A673 (cell line): ENCODE measurements around the gene DOK4. TPM values are rescaled to one million over a fixed set of nuclear protein-coding genes. Genes with fewer than 3 reads are reported as not detected.

Experiments
- BruUV-seq: library from RNA; stranded (reverse); fragments of 400-500 nt; replicated peaks from 2 replicates; lab custom pipeline; 2021; lab: Mats Ljungman, UMichigan
- CTCF ChIA-PET: fragments of 300-600 bp; sonication (Branson Sonifier 250); formaldehyde crosslinking; loops from one replicate; lab custom pipeline; 2022; ENCODE audit warnings: antibody characterized with exemption; lab: Charles Lee
- POLR2A ChIA-PET: fragments of 300-600 bp; sonication (Branson Sonifier 250); formaldehyde crosslinking; loops from one replicate; lab custom pipeline; 2022; ENCODE audit warnings: antibody characterized with exemption; ENCODE audit not compliant: low non-redundant PET; lab: Charles Lee
- DNase-seq: peaks from one replicate; pipeline ENCODE4 v3.0.0-alpha.2; 2015; ENCODE audit warnings: low spot score
- H3K27ac ChIP-seq: fragments of 200-600 bp; sonication (generic); 2 replicates; pipeline ENCODE4 v1.5.1; 2016; ENCODE audit warnings: mixed run types, low read depth, mild to moderate bottlenecking, mixed read lengths, antibody characterized with exemption, low read length; ENCODE audit not compliant: poor library complexity, severe bottlenecking
- H3K27me3 ChIP-seq: fragments of 200-600 bp; sonication (generic); replicated peaks from 2 replicates; pipeline ENCODE4 v1.6.1; 2017; ENCODE audit warnings: mixed run types, low read depth, mild to moderate bottlenecking, mixed read lengths, antibody characterized with exemption, low read length; ENCODE audit not compliant: insufficient read depth, poor library complexity
- H3K36me3 ChIP-seq: fragments of 200-600 bp; sonication (generic); 2 replicates; pipeline ENCODE4 v1.6.1; 2016; ENCODE audit warnings: mixed run types, mild to moderate bottlenecking, mixed read lengths, antibody characterized with exemption, low read length; ENCODE audit not compliant: insufficient read depth, poor library complexity, severe bottlenecking
- H3K4me1 ChIP-seq: fragments of 200-600 bp; sonication (generic); 2 replicates; pipeline ENCODE4 v1.6.1; 2017; ENCODE audit warnings: mixed run types, mild to moderate bottlenecking, mixed read lengths, antibody characterized with exemption, low read length; ENCODE audit not compliant: insufficient read depth, poor library complexity, severe bottlenecking
- H3K4me3 ChIP-seq: fragments of 200-600 bp; sonication (generic); 2 replicates; pipeline ENCODE4 v1.5.1; 2016; ENCODE audit warnings: low read depth, mixed run types, mild to moderate bottlenecking, mixed read lengths, low read length; ENCODE audit not compliant: poor library complexity, severe bottlenecking
- H3K9me3 ChIP-seq: fragments of 200-600 bp; sonication (generic); 2 replicates; pipeline ENCODE4 v1.6.1; 2016; ENCODE audit warnings: mixed run types, low read depth, mild to moderate bottlenecking, mixed read lengths, antibody characterized with exemption, low read length; ENCODE audit not compliant: poor library complexity, severe bottlenecking
- EZH2 ChIP-seq: fragments of 200-600 bp; sonication (generic); IDR thresholded peaks from 2 replicates; pipeline ENCODE4 v1.6.1; 2017; ENCODE audit warnings: borderline replicate concordance, low read depth, mild to moderate bottlenecking, mixed read lengths, antibody characterized with exemption, low read length; ENCODE audit not compliant: poor library complexity, severe bottlenecking
- intact Hi-C: fragments of 100-400 bp; cut with micrococcal nuclease; formaldehyde crosslinking; loops from one replicate; pipeline ENCODE4 v1.10.0; 2022; ENCODE audit not compliant: unreplicated experiment
- total RNA-seq: library from RNA; stranded (reverse); gene quantifications from 2 replicates; pipeline ENCODE4 v1.2.3, GENCODE V29; 2021
- TF ChIP-seq, protein P1 (sequence below): fragments of 300-800, 200-600 bp; sonication (generic); conservative IDR thresholded peaks from 2 replicates; pipeline ENCODE4 v1.5.1; 2017; ENCODE audit warnings: low read depth, mild to moderate bottlenecking, antibody characterized with exemption, low read length, moderate library complexity, mixed read lengths

DOK4 gene
- total RNA-seq, 1 experiment from 2014 or later: 14.3 TPM

DNA sequence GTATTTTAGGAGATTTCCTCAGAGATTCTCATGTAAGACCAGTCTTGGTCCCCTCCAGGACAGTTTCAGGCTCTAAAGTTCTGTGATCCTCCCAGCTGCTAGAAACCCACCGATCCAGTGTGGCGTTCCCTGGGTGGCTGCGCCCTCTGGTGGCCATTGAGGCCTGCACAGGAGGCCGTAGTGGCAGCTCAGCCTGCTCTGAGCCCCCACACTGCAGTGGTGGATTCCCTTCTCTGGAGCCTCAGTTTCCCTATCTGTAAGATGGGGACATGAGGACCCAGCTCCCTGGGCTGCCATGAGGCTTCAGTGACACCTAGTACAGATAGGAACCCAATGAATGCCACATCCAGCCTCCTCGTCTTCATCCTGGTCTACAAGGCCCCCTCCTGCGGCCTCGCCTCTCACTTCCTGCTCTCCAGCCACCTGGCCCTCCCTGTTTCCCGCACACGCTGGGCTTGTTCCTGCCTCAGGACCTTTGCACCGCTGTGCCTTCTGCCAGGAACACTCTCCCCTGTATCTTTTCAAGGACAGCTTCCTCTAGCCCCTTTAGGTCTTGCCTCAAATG lies 33.6 kb upstream of the DOK4 start:
- no peaks in the 10 kb centered on the region for H3K9me3 ChIP-seq
- no peaks in the 10 kb centered on the region for H3K4me1 ChIP-seq
- no peaks in the 10 kb centered on the region for H3K27me3 ChIP-seq
- POLR2A ChIA-PET: no interaction called here
- no peak overlapping the region for H3K27ac ChIP-seq
- H3K4me3 ChIP-seq: no peak overlapping the region
- BruUV-seq: no TSS peak
- DNase-seq: peak; percentile 80
- no peaks in the 10 kb centered on the region for H3K36me3 ChIP-seq
- intact Hi-C loops: loop anchor here (1.0 to 2.0 kb wide), 3 partner anchors 57 to 220 kb away; partner anchors contain the start of gene POLR2C
- no peak for TF ChIP-seq EZH2
- TF ChIP-seq, protein P1, sequence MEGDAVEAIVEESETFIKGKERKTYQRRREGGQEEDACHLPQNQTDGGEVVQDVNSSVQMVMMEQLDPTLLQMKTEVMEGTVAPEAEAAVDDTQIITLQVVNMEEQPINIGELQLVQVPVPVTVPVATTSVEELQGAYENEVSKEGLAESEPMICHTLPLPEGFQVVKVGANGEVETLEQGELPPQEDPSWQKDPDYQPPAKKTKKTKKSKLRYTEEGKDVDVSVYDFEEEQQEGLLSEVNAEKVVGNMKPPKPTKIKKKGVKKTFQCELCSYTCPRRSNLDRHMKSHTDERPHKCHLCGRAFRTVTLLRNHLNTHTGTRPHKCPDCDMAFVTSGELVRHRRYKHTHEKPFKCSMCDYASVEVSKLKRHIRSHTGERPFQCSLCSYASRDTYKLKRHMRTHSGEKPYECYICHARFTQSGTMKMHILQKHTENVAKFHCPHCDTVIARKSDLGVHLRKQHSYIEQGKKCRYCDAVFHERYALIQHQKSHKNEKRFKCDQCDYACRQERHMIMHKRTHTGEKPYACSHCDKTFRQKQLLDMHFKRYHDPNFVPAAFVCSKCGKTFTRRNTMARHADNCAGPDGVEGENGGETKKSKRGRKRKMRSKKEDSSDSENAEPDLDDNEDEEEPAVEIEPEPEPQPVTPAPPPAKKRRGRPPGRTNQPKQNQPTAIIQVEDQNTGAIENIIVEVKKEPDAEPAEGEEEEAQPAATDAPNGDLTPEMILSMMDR: peak; percentile 98
- CTCF ChIA-PET: interaction anchor here (0.7 to 1.9 kb wide), 7 partner anchors 9 to 219 kb away, joined by 3 to 12 read pairs (median 5); partner anchors contain the start of genes CIAPIN1, COQ9 and POLR2C

DNA sequence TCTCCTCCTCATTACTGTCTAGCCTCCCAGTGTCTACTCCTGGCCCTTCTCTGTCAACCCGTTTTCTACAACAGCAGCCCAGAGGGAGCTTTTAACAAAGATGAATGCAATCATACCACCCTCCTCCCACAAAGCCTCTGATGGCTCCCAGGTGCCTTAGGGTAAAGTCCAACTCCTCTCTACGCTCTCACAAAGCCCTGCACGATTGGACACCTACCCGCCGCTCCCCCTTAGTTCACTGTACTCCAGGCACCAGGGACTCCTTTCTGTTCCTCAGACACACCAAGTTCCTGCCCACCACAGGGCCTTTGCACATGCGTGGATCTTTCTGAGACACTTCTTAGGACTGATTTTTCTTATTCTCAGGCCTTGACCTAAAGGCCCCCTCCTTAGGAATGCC lies 32.6 kb upstream of the DOK4 start:
- no peak for DNase-seq
- intact Hi-C loops: loop anchor here (1.0 to 2.0 kb wide), 3 partner anchors 56 to 219 kb away; partner anchors contain the start of gene POLR2C
- H3K27ac ChIP-seq: no peak overlapping the region
- peaks cover 2% of the 10 kb centered on the region for H3K4me1 ChIP-seq
- H3K36me3 ChIP-seq: no peaks in the 10 kb centered on the region
- no peaks in the 10 kb centered on the region for H3K27me3 ChIP-seq
- no peak overlapping the region for H3K4me3 ChIP-seq
- BruUV-seq: no TSS peak
- ChIA-PET CTCF (interaction anchor here (0.6 to 1.9 kb wide), 3 partner anchors 8 to 627 kb away, joined by 3 to 12 read pairs (median 3); no protein-coding TSS in a partner anchor), POLR2A (no interaction called here)
- TF ChIP-seq EZH2: no peak
- TF ChIP-seq, protein P1: no peak
- H3K9me3 ChIP-seq: no peaks in the 10 kb centered on the region

DNA sequence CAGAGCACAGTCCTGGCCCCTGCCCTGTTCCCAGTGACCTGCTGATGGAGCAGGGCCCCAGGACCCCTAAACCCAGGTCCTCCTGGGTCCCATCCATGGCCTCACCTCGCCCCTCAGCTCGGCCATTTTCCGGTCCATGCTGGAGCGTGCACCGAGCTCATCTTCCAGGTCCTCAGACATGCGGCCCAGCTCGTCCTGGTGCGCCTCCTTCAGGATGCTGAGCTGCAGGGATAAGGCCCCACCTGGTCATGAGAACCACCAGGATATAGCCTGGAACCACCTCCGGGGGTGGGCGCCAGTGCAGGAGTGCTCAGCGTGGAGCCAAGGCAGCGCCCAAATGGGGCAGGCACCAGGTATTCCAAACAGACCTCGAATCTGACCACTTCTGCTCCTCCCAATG lies 32.2 kb upstream of the DOK4 start:
- no peak for TF ChIP-seq EZH2
- TF ChIP-seq, protein P1: no peak
- no peaks in the 10 kb centered on the region for H3K36me3 ChIP-seq
- peaks cover 6% of the 10 kb centered on the region for H3K4me1 ChIP-seq
- DNase-seq: no peak
- no peaks in the 10 kb centered on the region for H3K9me3 ChIP-seq
- no peak overlapping the region for H3K4me3 ChIP-seq
- no TSS peak for BruUV-seq
- no peak overlapping the region for H3K27ac ChIP-seq
- POLR2A ChIA-PET: no interaction called here
- no peaks in the 10 kb centered on the region for H3K27me3 ChIP-seq
- intact Hi-C loops: loop anchor here (2.0 kb wide), 2 partner anchors 56 to 100 kb away; partner anchors contain the start of gene POLR2C
- CTCF ChIA-PET: interaction anchor here (0.6 to 1.9 kb wide), 3 partner anchors 7 to 627 kb away, joined by 3 to 12 read pairs (median 3); no protein-coding TSS in a partner anchor
